Peyer's patch (tissue), 4 donors: Measurements from ENCODE around the gene UNC93B1.

Source experiments
- CTCF ChIP-seq, 6 experiments: fragments of 450-650 bp in 4 of 6; fragments of 200-600 bp in 2 of 6; sonication (generic) in 1 of 6; IDR thresholded peaks; one replicate each; pipeline ENCODE4 v1.5.1; 2017 to 2019; ENCODE audit warnings: antibody characterized with exemption in 6 of 6, mild to moderate bottlenecking in 3 of 6, moderate library complexity in 1 of 6
- POLR2A ChIP-seq, 2 donors: fragments of 450-650 bp; IDR thresholded peaks; one replicate each; pipeline ENCODE4 v1.5.1; 2017; ENCODE audit warnings: antibody characterized with exemption in 2 of 2, mild to moderate bottlenecking in 2 of 2, moderate library complexity in 2 of 2

- TF ChIP-seq CTCF (IDR thresholded peaks at IDR 0.05) (no peak), POLR2A (IDR thresholded peaks at IDR 0.05) (no peak)
These were observed 23.8 kb upstream of the UNC93B1 start for GRCh38 chr11:68027667-68028066.
